ENCODE data around the gene C1QTNF12. TPM values are rescaled to one million over a fixed set of nuclear protein-coding genes. Genes with fewer than 3 reads are reported as not detected.

The C1QTNF12 gene
- total RNA-seq, 1 experiment from 2014 or later, result 4.4 TPM

DNA sequence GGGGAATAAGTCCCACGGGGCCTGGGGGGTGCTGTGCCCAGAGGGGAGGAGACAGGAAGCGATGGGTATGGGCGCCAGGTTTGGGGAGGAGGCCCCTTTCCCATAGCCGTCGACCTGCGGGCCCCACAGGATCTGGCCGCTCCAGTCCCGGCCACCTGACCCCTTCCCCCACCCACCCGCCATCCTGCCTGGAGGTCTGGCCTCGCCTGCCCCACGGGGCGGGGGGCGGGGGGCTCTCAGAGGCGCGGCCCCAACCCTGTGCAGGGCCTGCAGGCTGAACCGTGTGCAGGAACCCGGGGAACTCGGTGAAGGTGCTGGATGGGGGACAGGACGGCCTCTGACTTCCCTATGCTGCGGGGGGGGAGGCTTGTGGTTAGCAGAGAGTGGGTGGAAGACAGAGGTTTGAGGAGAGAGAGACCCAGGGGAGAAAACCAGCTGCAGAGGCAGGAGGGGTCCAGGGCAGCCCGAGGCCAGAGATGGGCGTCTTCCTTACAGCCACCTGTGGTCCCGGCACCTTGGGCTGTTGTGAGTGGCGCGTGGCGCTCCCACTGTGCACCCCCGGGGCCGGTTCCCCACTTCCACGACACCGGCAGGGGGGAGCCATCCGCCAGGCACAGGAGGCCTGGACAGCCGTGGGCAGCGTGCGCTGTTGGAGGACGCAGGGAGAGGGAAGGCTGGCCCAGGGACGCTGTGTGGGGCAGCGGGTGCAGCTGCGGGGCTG, 37.6 kb downstream of the C1QTNF12 start:
- DNase-seq, result no peak
- Histone ChIP-seq H2BK20ac (ENCODE audit: low read depth, low read length, poor library complexity, severe bottlenecking) (no peak overlapping the region), H3K23ac (ENCODE audit: insufficient read length, low read depth, low read length) (no peak overlapping the region), H3K27ac (ENCODE audit: insufficient read length, low read depth, low read length) (no peak overlapping the region), H3T11ph (ENCODE audit: low read length) (no peak overlapping the region), H4K5ac (ENCODE audit: insufficient read length, low read depth, low read length) (no peak overlapping the region), H2BK12ac (ENCODE audit: insufficient read length, low read depth, low read length) (no peak overlapping the region), H3K18ac (ENCODE audit: insufficient read length, low read depth, low read length) (no peak overlapping the region), H2BK120ac (ENCODE audit: low read depth, low read length, poor library complexity, severe bottlenecking) (no peak overlapping the region), H3K9me3 (ENCODE audit: control insufficient read depth, low read depth, low read length) (no peaks in the 10 kb centered on the region), H2BK15ac (ENCODE audit: low read depth, low read length) (no peak overlapping the region), H3K4ac (ENCODE audit: low read depth, low read length) (no peak overlapping the region), H3K79me1 (ENCODE audit: insufficient read depth, low read depth, low read length, poor library complexity, severe bottlenecking) (no peaks in the 10 kb centered on the region), H2AFZ (ENCODE audit: low read length) (no peak overlapping the region), H3K56ac (ENCODE audit: insufficient read length, low read depth, low read length) (no peak overlapping the region), H3K79me2 (ENCODE audit: insufficient read depth, low read length) (no peaks in the 10 kb centered on the region), H3K9ac (ENCODE audit: extremely low read depth, insufficient read length, low read length) (no peak overlapping the region), H3K14ac (ENCODE audit: insufficient read depth, low read length) (no peak overlapping the region), H4K8ac (replicated peaks; ENCODE audit: insufficient read length, low read depth, low read length) (no peak overlapping the region), H3K27me3 (ENCODE audit: insufficient read depth, low read length) (no peaks in the 10 kb centered on the region; the same call in 1 of the 2 replicates), H3K4me2 (ENCODE audit: insufficient read depth, insufficient read length, low read length) (no peak overlapping the region), H4K91ac (ENCODE audit: insufficient read length, low read depth, low read length) (no peak overlapping the region), H3K23me2 (ENCODE audit: insufficient read length, low read depth, low read length, poor library complexity, severe bottlenecking) (peaks cover 1% of the 10 kb centered on the region), H2AK5ac (ENCODE audit: insufficient read length, low read length) (no peak overlapping the region), H4K20me1 (ENCODE audit: control insufficient read depth, insufficient read depth, insufficient read length) (no peaks in the 10 kb centered on the region), H3K4me1 (ENCODE audit: insufficient read depth, low read length) (no peaks in the 10 kb centered on the region), H2BK5ac (ENCODE audit: insufficient read length, low read length) (no peak overlapping the region)
- peaks cover 2 to 6% of the 10 kb centered on the region in 2 experiments; a peak in 2 of 4 replicates for H3K4me1 Mint-ChIP-seq
- H3K36me3 Mint-ChIP-seq (ENCODE audit: insufficient read depth in 1 of 3, low read depth in 3 of 3), result no peaks in the 10 kb centered on the region
- H3K4me3 Mint-ChIP-seq, result no peak overlapping the region
- peak overlapping the region in 1 of 3 experiments; percentile 93; a peak in 1 of 7 replicates for H3K27ac Mint-ChIP-seq
- H3K27me3 Mint-ChIP-seq (ENCODE audit: low read depth), result peaks cover 15% of the 10 kb centered on the region
- WGBS (ENCODE audit: extremely low coverage, insufficient read length, low lambda C conversion rate), result no CpG with 5 or more reads among the region's 38 CpGs
- TF ChIP-seq, protein P1, sequence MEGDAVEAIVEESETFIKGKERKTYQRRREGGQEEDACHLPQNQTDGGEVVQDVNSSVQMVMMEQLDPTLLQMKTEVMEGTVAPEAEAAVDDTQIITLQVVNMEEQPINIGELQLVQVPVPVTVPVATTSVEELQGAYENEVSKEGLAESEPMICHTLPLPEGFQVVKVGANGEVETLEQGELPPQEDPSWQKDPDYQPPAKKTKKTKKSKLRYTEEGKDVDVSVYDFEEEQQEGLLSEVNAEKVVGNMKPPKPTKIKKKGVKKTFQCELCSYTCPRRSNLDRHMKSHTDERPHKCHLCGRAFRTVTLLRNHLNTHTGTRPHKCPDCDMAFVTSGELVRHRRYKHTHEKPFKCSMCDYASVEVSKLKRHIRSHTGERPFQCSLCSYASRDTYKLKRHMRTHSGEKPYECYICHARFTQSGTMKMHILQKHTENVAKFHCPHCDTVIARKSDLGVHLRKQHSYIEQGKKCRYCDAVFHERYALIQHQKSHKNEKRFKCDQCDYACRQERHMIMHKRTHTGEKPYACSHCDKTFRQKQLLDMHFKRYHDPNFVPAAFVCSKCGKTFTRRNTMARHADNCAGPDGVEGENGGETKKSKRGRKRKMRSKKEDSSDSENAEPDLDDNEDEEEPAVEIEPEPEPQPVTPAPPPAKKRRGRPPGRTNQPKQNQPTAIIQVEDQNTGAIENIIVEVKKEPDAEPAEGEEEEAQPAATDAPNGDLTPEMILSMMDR (conservative IDR thresholded peaks at IDR 0.05), result no peak
- H3K9me3 Mint-ChIP-seq, result no peaks in the 10 kb centered on the region
